GM18508 (cell line): ENCODE measurements around the gene MDM4.

Source experiments
- ATAC-seq: cut with Tn5 transposase; IDR thresholded peaks from one replicate; pipeline ENCODE4 v1.9.1; 2021; ENCODE audit warnings: moderate number of reproducible peaks; ENCODE audit not compliant: insufficient read depth, unreplicated experiment

Gene MDM4

DNA sequence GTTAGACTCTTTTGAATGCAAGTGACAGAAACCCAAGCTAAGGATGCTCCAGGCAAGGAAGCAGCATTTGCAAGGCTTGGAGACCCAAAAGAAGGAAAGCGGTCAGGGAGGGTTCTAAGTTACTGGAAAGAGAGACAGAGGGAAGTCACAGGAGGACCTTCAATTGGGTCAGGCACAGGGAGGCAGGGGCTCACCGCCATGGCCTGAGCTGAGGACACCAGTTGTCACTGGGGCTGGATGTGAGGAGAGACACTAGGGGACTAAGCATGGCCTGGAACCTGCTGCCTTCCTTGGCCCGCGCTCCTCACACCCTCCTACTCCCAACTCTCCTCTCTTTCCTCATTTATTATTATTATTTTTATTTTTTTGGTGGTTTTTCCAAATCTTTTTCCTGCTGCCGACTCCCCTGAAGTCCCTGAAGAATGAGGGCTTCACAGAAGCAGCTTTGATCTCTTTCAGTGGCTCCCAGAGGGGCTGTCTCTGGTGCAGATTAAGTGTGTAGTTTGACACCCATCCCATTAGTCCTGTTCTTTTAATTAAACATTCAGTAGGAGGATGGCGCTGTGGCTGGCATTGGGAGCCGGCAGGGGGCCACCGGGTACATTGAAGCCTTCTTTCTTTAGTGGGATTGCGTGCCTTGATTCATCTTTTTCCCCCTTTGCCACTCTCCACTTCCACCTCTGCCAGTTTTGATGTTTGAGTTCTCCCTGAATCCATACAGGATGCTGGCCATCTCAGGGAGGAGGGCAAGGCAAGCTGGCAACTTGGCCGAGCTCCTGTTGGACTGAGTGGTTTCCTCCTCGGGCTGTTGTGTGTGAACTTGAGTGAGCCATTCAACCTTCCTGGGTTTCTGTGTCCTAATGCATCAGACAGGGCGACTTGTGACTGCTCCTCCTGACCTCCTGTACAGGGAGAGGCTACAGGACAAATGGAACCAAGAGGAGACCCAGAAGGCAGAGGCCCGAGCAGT, 59.3 kb downstream of the MDM4 start:
- ATAC-seq, result no peak

DNA sequence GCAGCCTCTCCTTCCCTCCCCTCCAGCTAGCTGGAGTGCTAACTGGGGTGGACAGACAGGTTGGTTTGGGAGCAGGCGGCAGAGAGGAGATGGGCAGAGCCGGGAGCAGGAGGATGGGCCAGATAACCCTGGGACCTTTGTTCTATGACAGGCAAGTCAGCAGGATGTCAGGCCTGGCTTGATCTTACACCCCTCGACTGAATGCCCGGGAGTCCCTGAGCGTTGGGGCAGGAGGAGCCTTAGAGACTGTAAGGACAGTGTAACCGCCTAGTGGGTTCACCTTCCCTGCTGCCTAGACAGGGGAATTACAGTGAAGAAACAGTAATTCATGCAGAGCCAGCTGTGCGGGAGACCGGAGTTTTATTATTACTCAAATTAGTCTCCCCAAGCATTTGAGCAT, 60.2 kb downstream of the MDM4 start:
- no peak for ATAC-seq

DNA sequence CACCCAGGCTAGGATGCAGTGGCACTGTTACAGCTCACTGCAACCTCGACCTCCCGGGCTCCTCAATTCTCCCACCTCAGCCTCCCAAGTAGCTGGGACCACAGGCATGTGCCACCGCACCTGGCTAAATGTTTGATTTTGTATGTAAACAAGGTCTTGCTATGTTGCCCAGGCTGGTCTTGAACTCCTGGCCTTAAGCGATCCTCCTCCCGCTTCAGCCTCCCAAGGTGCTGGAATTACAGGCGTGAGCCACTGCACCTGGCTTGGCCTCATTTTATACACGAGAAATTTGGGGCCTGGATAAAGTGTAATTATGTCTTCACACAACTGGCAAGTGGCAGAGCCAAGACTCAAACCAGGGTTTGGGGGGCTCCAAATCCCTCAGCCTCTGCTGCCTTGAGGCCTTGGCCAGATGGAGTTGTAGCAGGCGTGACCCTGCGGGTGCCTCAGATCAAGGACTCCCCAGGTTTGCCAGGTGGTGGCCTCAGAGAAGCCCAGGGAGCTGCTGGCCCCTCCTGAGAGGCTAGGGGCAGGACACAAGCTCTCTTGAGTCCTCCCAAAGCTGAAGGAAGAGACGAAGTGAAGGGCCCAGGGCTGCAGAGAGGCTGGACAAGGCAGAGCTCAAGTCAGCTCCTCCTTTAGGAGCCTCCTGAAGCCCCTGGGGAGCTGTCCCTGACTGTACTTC, 61.7 kb downstream of the MDM4 start:
- no peak for ATAC-seq

DNA sequence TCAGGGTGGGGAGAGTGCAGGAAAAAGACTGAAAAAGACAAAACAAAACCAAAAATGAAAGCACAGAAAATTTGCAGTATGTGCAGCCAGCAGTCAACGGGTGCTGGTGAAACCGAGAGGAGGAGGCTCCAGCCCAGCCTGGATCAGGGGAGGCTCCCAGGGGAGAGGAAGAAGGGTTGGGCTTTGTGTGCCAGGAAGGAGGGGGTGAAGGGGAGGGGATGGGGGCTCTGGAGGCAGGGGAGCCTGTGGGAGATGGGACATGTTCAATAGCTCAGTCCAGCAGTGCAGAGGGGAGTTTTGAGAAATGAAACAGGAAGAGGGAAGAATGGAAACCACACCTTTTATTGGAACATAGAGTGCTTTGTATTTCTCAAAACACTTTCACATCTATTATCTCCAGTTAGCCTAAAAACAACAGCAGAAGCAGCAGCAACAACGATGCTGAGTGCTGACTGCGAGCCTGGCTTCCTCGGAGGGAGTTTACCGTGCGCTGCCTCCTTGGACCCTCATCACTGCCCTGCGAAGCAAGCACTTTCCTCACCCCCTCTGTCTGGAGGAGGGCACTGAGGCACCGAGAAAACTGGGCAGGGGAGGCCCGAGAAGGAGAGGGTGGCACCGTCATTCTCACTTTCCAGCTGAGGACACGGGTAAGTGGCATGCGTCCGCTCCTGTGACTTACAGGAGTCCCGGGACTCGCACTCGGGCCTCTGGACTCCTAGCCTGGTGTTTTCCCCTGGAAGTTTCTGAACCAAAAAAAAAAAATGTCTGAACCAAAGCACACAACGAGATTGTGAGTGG, 62.9 kb downstream of the MDM4 start:
- ATAC-seq, result no peak

DNA sequence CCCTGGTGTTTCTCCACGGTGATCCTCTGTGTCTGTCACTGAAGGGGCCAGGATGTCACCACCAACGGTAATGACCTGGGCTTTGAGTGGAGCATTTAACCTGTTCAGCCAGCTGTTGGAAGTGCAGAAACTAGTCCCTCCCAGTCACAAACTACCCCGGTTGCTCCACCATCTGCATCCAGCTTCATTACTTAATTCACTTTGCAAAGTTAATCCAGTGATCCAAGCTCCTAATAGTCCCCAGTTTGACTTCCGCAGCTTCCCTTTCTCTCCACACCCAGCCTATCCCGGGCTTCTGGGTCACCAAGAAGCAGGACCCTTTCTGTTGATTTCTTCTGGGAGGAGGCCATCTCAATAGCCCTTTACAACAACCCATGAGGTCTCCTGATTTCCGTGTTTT, 63.5 kb downstream of the MDM4 start:
- ATAC-seq, result no peak

DNA sequence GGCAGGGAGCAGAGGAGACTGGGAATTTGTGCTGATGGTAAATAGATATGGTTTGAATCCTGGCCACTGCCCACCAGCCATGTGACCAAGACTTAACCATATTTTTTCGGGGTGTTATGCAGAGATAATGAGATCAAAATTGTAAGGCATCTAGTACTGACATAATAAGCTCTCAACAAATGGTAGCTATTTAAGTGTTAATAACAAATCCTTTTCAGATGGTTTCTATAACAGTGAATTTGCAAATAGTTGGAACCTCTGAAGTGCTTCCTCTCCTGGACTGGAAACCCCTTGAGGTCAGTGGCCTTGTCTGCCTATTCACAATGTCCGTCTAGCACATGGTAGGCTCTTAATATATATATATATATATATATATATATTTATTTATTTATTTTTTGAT, 64.7 kb downstream of the MDM4 start:
- ATAC-seq, result no peak

DNA sequence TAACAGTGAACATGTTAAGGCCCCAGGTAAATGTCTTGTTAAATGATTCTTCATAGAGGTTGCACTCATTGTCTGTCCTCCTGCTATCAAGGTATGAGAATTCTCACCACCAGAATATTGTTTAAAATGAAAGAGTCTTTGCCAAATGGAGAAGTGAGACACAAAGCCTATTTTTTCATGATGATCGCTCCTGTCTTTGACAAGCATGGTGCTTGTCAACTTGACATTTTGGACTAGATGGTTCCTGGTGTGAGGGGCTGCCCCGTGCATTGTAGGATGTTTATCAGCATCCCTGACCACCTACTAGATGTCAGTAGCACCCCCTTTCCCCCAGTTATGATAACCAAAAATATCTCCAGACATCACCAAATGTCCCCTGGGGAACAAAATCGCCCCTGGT, 65.6 kb downstream of the MDM4 start:
- ATAC-seq, result no peak

DNA sequence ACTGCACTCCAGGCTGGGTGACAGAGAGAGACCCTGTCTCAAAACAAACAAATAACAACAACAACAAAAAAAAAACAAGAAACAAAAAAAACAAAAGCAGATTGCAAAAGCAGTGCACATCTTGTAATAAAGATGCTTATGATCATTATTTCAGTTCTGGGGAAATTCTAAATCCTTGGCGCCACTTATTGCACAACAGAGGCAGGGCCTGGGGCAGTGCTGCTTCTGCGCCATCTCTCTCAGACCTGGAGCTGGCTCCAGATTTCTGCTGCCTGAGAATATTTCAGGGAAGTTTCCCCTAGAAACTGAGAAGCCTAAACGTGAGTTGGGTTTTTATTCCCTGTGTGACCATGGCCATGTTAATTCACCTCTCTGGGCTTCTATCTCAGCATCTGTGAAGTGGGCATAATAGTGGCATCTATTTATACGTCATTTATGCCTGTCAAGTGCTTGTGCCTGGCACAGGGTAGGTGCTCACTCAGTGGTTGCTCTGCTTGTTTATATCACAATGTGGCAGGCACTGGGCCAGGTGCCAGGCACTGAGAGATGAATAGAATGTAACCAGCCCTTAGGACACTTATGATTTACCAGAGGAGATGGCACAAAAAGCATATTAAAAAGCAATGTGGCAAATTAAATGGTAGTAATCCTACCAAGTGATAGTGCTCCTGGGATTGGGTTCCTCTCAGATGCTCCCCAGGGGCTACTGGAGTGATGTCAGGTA, 67.9 kb downstream of the MDM4 start:
- no peak for ATAC-seq

DNA sequence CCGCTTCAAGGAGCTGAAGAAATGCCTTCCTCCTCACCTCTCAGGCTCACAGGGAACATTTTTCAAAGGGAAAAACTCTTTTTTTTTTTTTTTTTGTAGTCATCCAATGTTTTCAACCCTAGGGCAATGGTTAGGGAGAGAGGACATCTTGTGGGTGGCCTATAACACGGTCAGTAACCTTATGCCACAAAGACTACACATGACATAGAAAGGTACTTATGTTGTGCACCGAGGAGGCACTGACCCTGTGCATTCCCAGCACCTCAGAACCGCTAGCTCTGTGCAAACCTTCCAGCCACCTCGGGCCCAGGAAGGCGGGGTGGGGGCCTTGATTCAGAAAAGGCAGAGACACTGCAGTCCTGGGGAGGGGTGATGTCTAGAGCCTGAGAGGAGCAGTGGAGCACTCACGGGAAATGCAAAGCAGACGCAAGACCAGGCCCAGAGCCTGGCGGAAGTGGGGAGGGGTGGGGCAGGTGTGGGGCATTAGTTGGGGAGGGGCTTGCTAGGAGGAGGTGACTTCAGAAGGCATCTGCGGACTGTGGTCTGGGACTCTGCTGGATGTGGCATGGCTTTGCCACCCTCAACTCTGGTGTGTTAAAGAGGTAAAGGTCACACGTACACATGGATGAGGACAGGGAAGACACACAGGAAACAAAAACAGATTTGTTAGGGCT, 68.6 kb downstream of the MDM4 start:
- ATAC-seq, result no peak

DNA sequence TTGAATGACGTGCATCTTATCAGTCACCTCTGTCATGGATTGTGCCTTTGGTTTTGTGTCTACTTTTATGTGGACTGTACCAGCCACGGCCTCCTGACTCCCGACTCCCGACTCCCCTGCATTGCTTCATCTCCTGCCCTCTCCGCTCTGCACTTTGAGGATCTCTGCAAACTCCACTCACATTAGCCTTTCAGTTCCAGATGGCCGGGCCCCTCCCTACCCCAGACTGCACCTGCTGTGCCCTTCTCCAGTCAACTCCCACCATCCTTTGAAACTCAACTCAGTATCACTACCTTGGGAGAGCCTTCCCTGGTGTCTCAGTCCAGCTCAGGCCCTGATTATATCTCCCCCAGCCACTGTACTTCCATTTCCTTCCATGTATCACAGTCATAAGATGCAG, 71.4 kb downstream of the MDM4 start:
- ATAC-seq, result no peak

DNA sequence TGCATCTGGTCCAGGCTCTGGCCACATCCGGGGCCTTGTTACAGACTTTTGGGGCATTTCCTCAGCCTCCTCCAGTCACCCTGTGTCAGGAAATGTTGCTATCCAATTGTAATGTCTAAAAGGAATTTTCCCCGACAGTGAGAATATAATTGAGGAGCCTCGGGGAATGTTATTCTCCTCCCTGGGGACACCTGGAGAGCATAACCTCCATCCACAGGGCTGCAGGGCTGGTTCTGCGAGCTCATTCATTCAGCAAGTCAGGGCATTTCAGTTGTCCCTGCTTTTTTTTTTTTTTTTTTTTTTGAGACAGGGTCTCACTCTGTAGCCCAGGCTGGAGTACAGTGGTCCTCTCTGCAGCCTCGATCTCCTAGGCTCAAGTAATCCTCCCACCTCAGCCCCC, 72.6 kb downstream of the MDM4 start:
- no peak for ATAC-seq

DNA sequence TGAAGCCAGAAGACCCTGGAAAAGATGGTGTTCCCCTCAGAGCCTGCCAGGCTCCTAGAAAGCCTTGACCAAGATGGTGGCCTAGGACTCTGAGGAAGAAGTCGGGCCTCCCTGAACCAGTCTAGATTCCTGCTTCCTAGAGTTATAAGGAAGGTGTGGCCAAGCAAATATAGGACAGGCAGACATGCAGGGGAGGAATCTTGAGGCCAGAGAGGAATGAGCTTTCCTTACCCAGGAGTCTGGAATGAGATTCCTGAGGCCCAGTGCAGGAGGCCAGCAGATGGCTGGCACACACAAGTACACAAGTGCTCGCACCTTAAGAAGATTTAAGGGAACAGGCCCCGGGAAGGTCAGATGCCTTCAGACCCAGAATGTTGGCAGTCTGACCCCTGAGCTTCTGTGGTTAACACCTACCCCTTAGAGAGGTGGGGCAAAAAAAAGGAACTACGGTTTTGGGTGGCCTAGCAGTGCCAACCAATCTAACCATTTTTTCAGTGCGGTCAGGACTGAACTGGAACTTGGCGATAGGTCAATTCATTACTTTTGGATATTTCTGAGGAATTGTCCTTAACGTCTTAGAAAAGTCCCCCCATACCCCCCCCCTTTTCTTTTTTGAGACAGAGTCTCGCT, 73.3 kb downstream of the MDM4 start:
- no peak for ATAC-seq

DNA sequence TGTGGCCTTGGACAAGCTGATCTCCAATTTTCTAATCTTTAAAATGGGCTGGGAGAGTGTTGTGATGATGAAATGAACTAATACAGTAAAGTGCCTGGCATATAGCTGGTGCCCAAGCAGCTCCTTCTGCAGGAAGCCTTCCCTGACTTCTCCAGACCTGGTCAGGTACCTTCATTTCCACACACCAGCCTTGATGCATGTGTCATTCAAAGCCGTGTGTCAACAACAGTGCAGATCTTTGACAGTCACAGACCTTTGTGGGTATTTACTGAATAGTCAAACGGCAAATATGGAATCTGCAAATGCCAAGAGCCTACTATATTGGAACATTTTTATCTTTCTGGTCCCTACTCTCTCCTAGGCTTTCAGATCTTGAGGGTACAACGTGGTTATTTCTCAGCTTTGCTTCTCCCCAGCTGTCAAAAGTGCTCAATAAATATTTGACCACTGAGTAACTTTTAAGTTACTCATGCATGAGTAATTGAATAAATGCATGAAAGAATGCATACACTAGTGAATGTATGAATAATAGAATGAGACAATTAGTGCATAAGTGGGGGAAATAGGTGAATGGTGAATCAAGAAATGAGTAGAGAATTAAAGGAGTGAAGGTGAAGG, 75.4 kb downstream of the MDM4 start:
- no peak for ATAC-seq

DNA sequence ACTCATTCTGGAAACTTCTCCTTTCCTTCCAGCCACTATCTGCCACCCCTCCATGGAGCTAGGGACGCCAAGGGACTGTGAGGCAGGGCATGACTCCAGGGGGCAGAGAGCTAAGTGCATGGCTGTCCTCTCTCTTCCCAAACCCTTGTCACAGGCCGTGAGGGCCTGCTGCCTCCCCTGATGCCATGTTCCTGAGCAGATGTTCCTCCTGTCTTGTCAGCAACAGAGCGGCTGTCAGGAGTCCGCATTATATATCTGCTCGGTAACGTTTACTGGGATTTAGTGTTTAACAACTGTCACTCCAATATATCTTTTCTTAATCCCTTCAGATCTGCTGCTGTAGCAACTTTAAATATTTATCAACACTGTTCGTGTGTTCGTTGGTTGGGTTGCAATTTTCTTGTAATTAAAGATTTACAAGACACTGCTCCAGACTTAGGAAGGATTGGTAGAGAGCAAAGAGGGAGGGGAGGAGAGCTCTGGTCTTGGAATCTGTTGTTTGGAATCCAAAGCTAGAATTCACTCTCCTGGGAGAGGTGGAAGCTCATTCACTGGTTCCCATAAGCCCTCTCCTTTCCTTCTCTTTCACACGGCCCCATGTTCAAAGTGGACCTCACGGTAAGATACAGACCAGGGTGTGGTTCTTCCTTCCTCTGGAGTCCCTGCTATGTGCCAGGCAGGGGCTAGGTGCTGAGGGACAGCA, 76.2 kb downstream of the MDM4 start:
- no peak for ATAC-seq

DNA sequence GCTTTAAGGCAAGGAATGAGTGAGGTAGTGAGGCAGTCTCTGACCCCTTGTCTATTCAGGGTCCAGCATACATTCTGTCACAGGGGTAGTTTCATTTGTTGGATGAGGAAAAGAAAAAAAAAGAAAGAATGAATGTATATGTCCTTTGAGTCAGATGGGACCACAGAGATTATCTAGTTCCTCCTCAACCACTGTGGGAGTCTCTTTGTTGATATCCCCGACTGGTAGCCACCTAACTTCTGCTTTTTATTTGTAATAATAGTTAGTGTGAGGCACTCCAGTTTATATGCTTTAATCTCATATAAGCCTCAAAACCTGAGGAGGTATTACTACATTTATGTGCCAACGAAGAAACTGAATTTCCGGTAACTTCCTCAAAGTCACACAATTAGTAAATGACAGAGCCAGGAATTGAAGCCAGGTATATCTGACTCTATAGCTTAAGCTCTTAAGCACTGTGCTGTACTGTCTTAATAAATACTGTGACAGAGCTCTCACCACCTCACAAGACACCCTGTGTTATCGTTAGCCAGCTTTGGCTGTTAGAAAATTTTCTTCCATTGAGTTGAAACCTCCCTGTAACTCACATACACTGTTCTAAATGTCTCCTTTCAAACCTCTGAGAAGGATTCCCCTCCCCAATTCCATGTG, 82.2 kb downstream of the MDM4 start:
- ATAC-seq, result no peak

DNA sequence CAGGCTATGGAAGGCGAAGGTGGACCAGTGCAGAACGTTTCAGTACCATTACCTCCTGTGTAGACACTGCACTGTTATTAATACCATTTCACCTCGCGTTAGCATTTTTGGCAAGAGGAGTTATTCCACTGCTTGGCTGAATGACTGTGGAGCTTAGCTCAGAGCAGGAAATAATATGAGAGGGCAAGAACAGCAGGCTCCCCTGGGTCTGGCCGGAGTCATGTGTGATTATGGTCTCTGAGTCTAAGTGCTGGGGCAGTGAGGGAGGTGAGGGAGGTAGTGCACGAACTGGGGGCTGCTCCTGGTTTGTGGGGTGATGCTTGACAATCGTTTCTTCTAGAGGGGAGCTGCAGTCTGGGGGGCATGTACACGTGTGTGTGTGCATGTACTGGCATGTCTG, 82.9 kb downstream of the MDM4 start:
- no peak for ATAC-seq

DNA sequence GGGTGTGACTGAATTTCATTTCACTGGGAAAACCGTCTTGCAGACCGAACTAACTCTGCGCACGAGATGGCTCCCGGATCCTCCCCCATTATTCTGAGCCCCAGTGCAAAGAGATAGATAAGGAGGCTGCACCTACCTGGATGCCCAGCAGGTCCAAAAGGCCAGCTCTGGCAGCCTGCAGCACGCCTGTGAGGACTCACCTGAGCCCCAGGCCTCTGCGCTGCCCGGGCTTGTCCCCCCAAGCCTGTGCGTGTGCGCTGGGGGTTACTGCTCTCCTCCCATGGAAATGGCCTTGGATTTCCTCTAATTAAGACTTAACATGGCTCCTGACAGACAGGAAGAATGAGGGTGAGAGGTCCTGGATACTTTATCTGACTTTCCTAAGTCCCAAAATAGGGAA, 83.4 kb downstream of the MDM4 start:
- no peak for ATAC-seq

DNA sequence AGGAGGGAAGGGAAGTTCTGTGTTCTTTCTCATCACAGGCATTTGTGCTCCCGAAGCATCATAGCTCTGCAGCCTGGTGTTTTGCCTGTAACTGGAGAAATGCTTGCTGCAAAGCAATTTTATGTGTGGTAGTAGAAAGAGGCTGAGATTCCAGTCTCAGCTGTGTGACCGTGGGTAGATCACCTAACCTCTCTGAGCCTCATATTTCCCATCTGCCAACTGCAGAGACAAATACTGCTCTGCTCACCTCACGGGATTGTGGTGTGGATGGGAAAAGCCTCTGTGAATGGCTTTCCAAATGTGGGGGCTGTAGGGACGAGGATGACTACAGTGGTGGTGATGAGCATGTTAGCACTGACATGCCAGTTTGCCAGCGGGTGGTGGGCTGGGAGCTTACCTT, 84.0 kb downstream of the MDM4 start:
- ATAC-seq, result no peak
